Measurements from ENCODE around the gene YY1. TPM values are rescaled to one million over a fixed set of nuclear protein-coding genes. Genes with fewer than 3 reads are reported as not detected.

YY1 gene
- total and polyA plus RNA-seq, 2 experiments from 2014 or later, result 88.2 to 128 TPM

DNA sequence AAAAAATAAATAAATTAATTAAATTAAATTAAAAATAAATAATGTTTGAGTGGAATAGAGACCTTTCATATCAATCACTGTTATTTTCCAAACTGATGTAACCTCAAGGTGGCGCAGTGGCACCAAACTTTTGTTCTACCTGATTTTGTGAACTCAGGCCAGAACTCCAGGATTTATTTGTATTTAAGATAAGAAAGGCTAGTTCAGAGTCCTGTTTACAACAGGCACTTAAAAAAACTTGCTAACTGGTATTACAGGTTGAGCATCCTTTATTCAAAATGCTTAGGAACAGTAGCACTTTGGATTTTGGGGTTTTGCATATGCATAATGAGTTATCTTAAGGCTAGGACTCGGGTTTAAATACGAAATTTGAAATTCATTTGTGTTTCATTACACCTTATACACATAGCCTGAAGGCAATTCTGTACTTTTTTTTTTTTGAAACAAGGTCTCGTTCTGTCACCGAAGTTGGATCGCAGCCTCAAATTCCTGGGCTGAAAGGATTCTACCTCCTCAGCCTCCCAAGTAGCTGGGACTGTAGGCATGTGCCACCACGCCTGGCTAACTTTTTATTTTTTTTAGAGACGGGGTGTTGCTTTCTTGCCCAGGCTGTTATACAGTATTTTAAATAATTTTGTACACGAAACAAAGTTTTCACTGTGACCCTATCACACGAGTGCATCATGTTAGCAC lies 32.4 kb downstream of the YY1 start:
- no peaks in the 10 kb centered on the region for H3K9me3 Mint-ChIP-seq
- no peak overlapping the region for H3K4me2 ChIP-seq
- peaks cover 47% of the 10 kb centered on the region for H3K4me1 Mint-ChIP-seq
- H3K27me3 ChIP-seq (ENCODE audit: insufficient read depth), result no peaks in the 10 kb centered on the region
- no peak overlapping the region for H3K4me3 ChIP-seq
- peaks cover 2% of the 10 kb centered on the region for H3K27me3 Mint-ChIP-seq (ENCODE audit: insufficient read depth, low read depth, poor library complexity)
- peaks cover 80% of the 10 kb centered on the region for H4K20me1 ChIP-seq (replicated peaks; ENCODE audit: insufficient read depth)
- H2AFZ ChIP-seq, result no peak overlapping the region
- peak overlapping the region; percentile 26; the same call in 1 of the 2 replicates for H3K27ac Mint-ChIP-seq
- peaks cover 18% of the 10 kb centered on the region; the same call in 2 of the 3 replicates for H3K36me3 Mint-ChIP-seq (ENCODE audit: low read depth)
- peaks cover 46% of the 10 kb centered on the region for H3K4me1 ChIP-seq (ENCODE audit: insufficient read depth)
- peak; percentile 69 for DNase-seq (ENCODE audit: low spot score)
- no peak overlapping the region for H3K27ac ChIP-seq (ENCODE audit: low read depth)
- no peak overlapping the region for H3K4me3 Mint-ChIP-seq
- H3F3A ChIP-seq (replicated peaks; ENCODE audit: low read depth), result 0 out of 2 replicates have a peak, but pooled peaks cover 14% of the 10 kb centered on the region
- no peaks in the 10 kb centered on the region; the same call in 1 of the 2 replicates for H3K36me3 ChIP-seq (ENCODE audit: insufficient read depth)
- peaks cover 97% of the 10 kb centered on the region for H3K79me2 ChIP-seq (replicated peaks; ENCODE audit: insufficient read depth)
- TF ChIP-seq NANOG (IDR thresholded peaks at IDR 0.05; ENCODE audit: borderline replicate concordance), result no peak
- TF ChIP-seq, protein P1, sequence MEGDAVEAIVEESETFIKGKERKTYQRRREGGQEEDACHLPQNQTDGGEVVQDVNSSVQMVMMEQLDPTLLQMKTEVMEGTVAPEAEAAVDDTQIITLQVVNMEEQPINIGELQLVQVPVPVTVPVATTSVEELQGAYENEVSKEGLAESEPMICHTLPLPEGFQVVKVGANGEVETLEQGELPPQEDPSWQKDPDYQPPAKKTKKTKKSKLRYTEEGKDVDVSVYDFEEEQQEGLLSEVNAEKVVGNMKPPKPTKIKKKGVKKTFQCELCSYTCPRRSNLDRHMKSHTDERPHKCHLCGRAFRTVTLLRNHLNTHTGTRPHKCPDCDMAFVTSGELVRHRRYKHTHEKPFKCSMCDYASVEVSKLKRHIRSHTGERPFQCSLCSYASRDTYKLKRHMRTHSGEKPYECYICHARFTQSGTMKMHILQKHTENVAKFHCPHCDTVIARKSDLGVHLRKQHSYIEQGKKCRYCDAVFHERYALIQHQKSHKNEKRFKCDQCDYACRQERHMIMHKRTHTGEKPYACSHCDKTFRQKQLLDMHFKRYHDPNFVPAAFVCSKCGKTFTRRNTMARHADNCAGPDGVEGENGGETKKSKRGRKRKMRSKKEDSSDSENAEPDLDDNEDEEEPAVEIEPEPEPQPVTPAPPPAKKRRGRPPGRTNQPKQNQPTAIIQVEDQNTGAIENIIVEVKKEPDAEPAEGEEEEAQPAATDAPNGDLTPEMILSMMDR (conservative IDR thresholded peaks at IDR 0.05; ENCODE audit: low read depth in 2 of 2), result peak; percentile 59 to 62
- ATAC-seq, result no peak
- no peaks in the 10 kb centered on the region for H3K9me2 ChIP-seq (ENCODE audit: insufficient read depth)

DNA sequence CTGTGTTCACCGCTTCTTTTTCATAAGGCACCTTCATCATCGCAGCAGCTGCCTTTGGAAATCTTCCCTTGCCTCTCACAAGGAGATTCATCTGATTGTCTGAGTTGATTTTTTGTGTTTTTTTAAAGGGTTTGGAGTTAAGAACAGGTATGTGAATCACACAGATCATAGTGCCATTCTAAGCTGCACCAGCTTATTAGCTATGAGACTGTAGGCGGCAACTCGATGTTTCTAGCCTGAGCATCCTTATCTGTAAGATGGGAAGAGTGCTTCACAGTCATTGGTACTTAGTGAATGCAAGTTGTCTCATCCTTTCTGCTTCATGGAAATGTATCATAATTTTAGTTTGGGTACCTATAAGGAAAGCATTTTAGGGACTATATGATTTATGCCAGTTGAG lies 35.3 kb downstream of the YY1 start:
- DNase-seq (ENCODE audit: low spot score), result no peak
- H3K4me1 ChIP-seq (ENCODE audit: insufficient read depth), result peaks cover 52% of the 10 kb centered on the region
- Mint-ChIP-seq H3K36me3 (ENCODE audit: low read depth) (peaks cover 27% of the 10 kb centered on the region; the same call in 2 of the 3 replicates), H3K4me3 (peak overlapping the region; percentile 3; the same call in 1 of the 3 replicates), H3K27me3 (ENCODE audit: insufficient read depth, low read depth, poor library complexity) (peaks cover 2% of the 10 kb centered on the region), H3K9me3 (no peaks in the 10 kb centered on the region), H3K4me1 (peaks cover 49% of the 10 kb centered on the region), H3K27ac (no peak overlapping the region)
- no peak overlapping the region for H2AFZ ChIP-seq
- H3K36me3 ChIP-seq (ENCODE audit: insufficient read depth), result peaks cover 5% of the 10 kb centered on the region
- peak overlapping the region; percentile 31 for H3K4me2 ChIP-seq
- peak overlapping the region; percentile 5 for H3K4me3 ChIP-seq
- H3F3A ChIP-seq (replicated peaks; ENCODE audit: low read depth), result 0 out of 2 replicates have a peak, but pooled peaks cover 8% of the 10 kb centered on the region
- peaks cover 71% of the 10 kb centered on the region for H4K20me1 ChIP-seq (replicated peaks; ENCODE audit: insufficient read depth)
- peaks cover 97% of the 10 kb centered on the region for H3K79me2 ChIP-seq (replicated peaks; ENCODE audit: insufficient read depth)
- H3K27me3 ChIP-seq (ENCODE audit: insufficient read depth), result no peaks in the 10 kb centered on the region
- peak overlapping the region; percentile 3; the same call in 1 of the 2 replicates for H3K27ac ChIP-seq (ENCODE audit: low read depth)
- H3K9me2 ChIP-seq (ENCODE audit: insufficient read depth), result no peaks in the 10 kb centered on the region
- ATAC-seq, result no peak
- TF ChIP-seq NANOG (IDR thresholded peaks at IDR 0.05; ENCODE audit: borderline replicate concordance) (no peak), POLR2AphosphoS5 (IDR thresholded peaks at IDR 0.05; ENCODE audit: low read depth) (no peak)
- TF ChIP-seq, protein P2, sequence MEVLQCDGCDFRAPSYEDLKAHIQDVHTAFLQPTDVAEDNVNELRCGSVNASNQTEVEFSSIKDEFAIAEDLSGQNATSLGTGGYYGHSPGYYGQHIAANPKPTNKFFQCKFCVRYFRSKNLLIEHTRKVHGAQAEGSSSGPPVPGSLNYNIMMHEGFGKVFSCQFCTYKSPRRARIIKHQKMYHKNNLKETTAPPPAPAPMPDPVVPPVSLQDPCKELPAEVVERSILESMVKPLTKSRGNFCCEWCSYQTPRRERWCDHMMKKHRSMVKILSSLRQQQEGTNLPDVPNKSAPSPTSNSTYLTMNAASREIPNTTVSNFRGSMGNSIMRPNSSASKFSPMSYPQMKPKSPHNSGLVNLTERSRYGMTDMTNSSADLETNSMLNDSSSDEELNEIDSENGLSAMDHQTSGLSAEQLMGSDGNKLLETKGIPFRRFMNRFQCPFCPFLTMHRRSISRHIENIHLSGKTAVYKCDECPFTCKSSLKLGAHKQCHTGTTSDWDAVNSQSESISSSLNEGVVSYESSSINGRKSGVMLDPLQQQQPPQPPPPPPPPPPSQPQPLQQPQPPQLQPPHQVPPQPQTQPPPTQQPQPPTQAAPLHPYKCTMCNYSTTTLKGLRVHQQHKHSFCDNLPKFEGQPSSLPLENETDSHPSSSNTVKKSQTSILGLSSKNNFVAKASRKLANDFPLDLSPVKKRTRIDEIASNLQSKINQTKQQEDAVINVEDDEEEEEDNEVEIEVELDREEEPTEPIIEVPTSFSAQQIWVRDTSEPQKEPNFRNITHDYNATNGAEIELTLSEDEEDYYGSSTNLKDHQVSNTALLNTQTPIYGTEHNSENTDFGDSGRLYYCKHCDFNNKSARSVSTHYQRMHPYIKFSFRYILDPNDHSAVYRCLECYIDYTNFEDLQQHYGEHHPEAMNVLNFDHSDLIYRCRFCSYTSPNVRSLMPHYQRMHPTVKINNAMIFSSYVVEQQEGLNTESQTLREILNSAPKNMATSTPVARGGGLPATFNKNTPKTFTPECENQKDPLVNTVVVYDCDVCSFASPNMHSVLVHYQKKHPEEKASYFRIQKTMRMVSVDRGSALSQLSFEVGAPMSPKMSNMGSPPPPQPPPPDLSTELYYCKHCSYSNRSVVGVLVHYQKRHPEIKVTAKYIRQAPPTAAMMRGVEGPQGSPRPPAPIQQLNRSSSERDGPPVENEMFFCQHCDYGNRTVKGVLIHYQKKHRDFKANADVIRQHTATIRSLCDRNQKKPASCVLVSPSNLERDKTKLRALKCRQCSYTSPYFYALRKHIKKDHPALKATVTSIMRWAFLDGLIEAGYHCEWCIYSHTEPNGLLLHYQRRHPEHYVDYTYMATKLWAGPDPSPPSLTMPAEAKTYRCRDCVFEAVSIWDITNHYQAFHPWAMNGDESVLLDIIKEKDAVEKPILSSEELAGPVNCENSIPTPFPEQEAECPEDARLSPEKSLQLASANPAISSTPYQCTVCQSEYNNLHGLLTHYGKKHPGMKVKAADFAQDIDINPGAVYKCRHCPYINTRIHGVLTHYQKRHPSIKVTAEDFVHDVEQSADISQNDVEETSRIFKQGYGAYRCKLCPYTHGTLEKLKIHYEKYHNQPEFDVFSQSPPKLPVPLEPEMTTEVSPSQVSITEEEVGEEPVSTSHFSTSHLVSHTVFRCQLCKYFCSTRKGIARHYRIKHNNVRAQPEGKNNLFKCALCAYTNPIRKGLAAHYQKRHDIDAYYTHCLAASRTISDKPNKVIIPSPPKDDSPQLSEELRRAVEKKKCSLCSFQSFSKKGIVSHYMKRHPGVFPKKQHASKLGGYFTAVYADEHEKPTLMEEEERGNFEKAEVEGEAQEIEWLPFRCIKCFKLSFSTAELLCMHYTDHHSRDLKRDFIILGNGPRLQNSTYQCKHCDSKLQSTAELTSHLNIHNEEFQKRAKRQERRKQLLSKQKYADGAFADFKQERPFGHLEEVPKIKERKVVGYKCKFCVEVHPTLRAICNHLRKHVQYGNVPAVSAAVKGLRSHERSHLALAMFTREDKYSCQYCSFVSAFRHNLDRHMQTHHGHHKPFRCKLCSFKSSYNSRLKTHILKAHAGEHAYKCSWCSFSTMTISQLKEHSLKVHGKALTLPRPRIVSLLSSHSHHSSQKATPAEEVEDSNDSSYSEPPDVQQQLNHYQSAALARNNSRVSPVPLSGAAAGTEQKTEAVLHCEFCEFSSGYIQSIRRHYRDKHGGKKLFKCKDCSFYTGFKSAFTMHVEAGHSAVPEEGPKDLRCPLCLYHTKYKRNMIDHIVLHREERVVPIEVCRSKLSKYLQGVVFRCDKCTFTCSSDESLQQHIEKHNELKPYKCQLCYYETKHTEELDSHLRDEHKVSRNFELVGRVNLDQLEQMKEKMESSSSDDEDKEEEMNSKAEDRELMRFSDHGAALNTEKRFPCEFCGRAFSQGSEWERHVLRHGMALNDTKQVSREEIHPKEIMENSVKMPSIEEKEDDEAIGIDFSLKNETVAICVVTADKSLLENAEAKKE (CRISPR knock-in tag; IDR thresholded peaks at IDR 0.05), result no peak
- TF ChIP-seq, protein P3, sequence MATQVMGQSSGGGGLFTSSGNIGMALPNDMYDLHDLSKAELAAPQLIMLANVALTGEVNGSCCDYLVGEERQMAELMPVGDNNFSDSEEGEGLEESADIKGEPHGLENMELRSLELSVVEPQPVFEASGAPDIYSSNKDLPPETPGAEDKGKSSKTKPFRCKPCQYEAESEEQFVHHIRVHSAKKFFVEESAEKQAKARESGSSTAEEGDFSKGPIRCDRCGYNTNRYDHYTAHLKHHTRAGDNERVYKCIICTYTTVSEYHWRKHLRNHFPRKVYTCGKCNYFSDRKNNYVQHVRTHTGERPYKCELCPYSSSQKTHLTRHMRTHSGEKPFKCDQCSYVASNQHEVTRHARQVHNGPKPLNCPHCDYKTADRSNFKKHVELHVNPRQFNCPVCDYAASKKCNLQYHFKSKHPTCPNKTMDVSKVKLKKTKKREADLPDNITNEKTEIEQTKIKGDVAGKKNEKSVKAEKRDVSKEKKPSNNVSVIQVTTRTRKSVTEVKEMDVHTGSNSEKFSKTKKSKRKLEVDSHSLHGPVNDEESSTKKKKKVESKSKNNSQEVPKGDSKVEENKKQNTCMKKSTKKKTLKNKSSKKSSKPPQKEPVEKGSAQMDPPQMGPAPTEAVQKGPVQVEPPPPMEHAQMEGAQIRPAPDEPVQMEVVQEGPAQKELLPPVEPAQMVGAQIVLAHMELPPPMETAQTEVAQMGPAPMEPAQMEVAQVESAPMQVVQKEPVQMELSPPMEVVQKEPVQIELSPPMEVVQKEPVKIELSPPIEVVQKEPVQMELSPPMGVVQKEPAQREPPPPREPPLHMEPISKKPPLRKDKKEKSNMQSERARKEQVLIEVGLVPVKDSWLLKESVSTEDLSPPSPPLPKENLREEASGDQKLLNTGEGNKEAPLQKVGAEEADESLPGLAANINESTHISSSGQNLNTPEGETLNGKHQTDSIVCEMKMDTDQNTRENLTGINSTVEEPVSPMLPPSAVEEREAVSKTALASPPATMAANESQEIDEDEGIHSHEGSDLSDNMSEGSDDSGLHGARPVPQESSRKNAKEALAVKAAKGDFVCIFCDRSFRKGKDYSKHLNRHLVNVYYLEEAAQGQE (IDR thresholded peaks at IDR 0.05; ENCODE audit: unreplicated experiment), result no peak
- TF ChIP-seq, protein P4, sequence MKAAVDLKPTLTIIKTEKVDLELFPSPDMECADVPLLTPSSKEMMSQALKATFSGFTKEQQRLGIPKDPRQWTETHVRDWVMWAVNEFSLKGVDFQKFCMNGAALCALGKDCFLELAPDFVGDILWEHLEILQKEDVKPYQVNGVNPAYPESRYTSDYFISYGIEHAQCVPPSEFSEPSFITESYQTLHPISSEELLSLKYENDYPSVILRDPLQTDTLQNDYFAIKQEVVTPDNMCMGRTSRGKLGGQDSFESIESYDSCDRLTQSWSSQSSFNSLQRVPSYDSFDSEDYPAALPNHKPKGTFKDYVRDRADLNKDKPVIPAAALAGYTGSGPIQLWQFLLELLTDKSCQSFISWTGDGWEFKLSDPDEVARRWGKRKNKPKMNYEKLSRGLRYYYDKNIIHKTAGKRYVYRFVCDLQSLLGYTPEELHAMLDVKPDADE (IDR thresholded peaks at IDR 0.05), result no peak
